Measurements from ENCODE around the gene HJV. TPM values are rescaled to one million over a fixed set of nuclear protein-coding genes. Genes with fewer than 3 reads are reported as not detected.

The HJV gene, protein sequence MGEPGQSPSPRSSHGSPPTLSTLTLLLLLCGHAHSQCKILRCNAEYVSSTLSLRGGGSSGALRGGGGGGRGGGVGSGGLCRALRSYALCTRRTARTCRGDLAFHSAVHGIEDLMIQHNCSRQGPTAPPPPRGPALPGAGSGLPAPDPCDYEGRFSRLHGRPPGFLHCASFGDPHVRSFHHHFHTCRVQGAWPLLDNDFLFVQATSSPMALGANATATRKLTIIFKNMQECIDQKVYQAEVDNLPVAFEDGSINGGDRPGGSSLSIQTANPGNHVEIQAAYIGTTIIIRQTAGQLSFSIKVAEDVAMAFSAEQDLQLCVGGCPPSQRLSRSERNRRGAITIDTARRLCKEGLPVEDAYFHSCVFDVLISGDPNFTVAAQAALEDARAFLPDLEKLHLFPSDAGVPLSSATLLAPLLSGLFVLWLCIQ
- not detected in 2 replicates for total RNA-seq

DNA sequence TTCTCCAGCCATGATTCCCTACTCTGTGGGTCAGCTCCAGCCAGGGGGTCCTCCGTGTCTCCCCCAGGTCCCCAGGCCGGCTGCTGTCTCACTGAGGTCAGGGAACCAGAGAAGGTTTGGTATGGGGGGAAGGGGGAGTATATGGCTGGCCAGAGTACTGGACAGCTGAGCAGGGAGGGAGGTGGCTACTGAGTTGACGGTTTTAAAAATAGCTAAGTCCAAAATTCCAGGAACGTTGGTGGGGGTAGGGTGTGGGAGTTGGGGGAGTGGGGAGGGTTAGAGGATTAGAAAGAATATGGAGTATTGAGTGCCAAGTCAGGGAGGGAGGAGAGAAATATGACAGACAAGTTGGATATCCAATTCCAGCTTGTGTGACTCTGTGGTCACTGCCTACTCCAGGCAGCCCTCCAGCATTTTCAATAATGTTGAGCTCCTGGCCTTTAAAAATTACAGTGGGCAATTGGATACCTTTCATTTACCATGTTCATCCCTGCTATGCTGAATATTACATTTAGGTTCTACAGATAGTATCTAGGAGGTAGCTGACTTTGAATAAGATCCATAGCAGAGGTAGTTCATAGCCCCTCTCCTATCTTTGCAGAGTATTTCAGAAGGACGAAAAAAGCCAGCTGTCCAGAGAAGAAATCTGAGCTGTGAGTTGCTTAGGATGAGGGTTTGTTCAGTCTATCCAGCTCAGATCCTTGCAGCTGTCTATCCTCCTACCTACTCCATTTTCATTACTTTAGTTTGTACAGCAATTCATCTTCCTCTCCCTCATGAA lies at the start of gene HJV:
HJV (minus strand) TSS at position 114 of the 781 bp plus-strand sequence. CDS start 1,504 bp downstream, outside the sequence.

DNA sequence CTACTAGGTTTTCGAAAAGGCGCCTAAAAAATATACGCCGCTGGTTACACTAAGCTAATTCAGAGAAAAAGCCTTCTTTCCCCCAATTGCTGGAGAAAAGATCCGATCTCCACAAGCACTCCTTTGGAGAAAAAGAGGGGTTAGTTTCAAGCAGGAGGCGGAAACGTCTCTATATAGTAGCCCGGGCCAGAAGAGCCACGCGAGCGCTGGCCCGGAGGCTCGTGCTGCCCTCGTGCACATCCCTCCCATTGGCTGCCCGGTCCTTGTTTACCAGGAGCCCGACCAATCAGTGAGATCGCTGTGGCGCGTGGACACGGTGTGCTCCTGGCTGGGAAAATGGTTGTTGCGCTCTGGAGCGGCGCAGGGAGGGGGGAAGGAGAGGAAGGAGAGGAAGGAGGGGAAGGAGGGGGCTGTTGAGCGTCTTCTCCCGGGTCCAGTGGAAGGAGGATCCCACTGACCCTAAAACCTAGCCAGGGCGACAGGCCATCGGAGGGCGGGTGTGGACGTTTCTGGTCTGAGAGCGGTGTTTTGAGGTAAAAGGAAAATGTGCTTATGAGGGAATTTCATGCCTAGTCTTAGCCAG lies 25.0 kb downstream of the HJV start, which contains the start of gene TXNIP:
TXNIP (minus strand) TSS at position 147 of the 583 bp plus-strand sequence. CDS start 313 bp downstream, outside the sequence.

Other genes with a start within 250 kb of the HJV start
- 10.4 and 12.3 TPM in 2 replicates for gene RNF115, start 197.6 kb downstream of the HJV start, total RNA-seq
- 27.9 and 33.9 TPM in 2 replicates for gene POLR3C, start 197.5 kb downstream of the HJV start, total RNA-seq
- gene NUDT17, start 176.1 kb downstream of the HJV start, total RNA-seq: 2.1 and 2.9 TPM in 2 replicates
- 4.1 and 4.2 TPM in 2 replicates for gene PIAS3, start 162.7 kb downstream of the HJV start, total RNA-seq
- 0.32 and 0.46 TPM in 2 replicates for gene ANKRD35, start 135.9 kb downstream of the HJV start, total RNA-seq
- 7.8 and 10.7 TPM in 2 replicates for gene ITGA10, start 111.7 kb downstream of the HJV start, total RNA-seq
- 27.3 and 40.1 TPM in 2 replicates for gene PEX11B, start 103.0 kb downstream of the HJV start, total RNA-seq
- 222 and 239 TPM in 2 replicates for gene RBM8A, start 94.3 kb downstream of the HJV start, total RNA-seq
- 17.3 and 20.1 TPM in 2 replicates for gene LIX1L, start 63.7 kb downstream of the HJV start, total RNA-seq
- gene ANKRD34A, start 57.2 kb downstream of the HJV start, total RNA-seq: 0.15 and 0.32 TPM in 2 replicates
- 12.3 and 18.8 TPM in 2 replicates for gene POLR3GL, start 57.0 kb downstream of the HJV start, total RNA-seq
- gene TXNIP, start 25.2 kb downstream of the HJV start, total RNA-seq: 19.5 and 98.6 TPM in 2 replicates
- 0.65 and 0.91 TPM in 2 replicates for gene NBPF10, start 123.1 kb upstream of the HJV start, total RNA-seq
- 11.7 and 24.2 TPM in 2 replicates for gene NOTCH2NLA, start 207.3 kb upstream of the HJV start, total RNA-seq

Data from epithelial cell of umbilical artery (primary cell).